HG03558 (cell line): ENCODE data around the gene TMPRSS2.
"Not testable (repeated sequence)": the region's sequence is repeated elsewhere in the genome, so short reads cannot be mapped to it uniquely, and the experiment has no call there.

Experiments used
- ATAC-seq: cut with Tn5 transposase; IDR thresholded peaks from one replicate; pipeline ENCODE4 v1.9.1; 2021; ENCODE audit warnings: moderate number of reproducible peaks; ENCODE audit not compliant: unreplicated experiment; ENCODE audit errors: extremely low read depth

The TMPRSS2 gene

GRCh38 chr21:41431788-41432548 lies 76.0 kb downstream of the TMPRSS2 start:
- no peak for ATAC-seq

GRCh38 chr21:41429925-41430491 lies 78.0 kb downstream of the TMPRSS2 start:
- ATAC-seq: no peak

GRCh38 chr21:41429305-41429704 lies 78.7 kb downstream of the TMPRSS2 start:
- no peak for ATAC-seq

GRCh38 chr21:41428847-41429246 lies 79.1 kb downstream of the TMPRSS2 start:
- no peak for ATAC-seq

DNA sequence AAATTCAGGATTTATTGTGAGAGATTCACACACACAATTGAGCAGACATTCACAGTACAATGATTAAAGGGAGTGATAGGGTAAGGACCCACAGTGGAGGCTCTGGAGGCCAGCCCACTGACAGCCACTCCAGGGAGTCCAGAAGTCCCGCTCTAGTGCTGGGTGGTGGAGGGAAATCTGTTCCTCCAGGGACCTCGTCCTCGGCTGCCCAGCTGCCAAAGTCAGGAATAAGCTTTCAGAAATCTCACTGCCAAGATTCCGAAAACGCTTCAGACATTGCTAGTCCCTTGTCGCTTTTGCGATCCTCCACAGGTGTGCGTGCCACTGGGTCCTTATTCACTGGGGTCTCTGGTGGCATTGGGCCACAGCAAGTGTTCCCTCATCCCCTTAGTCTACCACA lies 79.6 kb downstream of the TMPRSS2 start:
- no peak for ATAC-seq

GRCh38 chr21:41427556-41427955 lies 80.4 kb downstream of the TMPRSS2 start:
- ATAC-seq: no peak

DNA sequence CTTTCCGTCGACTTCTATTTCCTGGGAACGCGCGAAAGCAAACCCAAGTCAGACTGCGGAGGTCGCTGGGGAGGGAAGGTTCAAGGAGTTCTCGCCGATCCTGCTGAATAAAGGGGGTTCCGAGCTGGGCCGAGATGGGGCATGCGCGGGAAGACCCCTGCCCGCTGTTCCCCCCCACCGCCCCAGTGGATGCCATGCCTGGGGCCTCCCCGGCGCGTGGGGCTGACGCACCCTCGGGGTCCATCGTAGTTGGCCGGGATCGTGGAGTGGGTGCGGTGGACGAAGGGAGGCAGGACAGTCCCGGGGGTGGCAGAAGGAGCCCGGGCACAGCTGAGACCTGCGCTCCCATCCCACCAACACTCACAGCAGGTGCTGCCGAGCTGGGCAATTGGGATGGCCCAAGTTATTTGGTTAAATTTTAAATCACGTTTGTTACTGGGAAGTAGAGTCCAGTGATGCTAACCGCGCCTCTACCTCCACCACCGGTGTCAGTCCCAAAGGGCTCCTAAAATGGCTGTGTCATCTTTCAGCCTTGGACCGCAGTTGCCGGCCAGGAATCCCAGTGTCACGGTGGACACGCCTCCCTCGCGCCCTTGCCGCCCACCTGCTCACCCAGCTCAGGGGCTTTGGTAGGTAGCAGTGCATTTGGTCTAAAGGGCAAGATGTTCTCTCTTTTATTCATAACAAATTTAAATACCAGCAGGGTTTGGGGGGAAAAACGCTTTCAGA lies 81.1 kb downstream of the TMPRSS2 start:
- no peak for ATAC-seq

DNA sequence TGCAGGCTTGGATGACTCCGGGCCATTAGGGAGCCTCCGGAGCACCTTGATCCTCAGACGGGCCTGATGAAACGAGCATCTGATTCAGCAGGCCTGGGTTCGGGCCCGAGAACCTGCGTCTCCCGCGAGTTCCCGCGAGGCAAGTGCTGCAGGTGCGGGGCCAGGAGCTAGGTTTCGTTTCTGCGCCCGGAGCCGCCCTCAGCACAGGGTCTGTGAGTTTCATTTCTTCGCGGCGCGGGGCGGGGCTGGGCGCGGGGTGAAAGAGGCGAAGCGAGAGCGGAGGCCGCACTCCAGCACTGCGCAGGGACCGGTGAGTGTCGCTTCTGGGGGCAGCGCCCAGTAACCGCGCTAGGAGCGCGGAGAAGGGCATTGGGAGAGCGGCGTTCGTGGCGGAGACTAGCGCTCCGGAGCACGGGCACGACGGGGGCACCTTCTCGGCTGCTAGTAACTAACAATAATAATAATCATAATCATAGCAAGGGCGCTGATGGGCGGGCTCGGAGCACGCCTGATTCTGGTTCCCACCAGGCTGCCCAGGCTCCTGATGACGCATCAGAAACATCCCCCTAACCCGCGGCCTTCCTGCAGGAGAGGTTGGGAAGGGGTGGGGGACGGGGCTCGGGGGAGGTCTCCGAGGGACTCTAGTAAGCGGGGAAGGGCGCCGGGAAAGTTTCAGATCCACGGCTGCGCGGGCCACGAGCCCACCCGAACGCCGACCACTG lies 81.8 kb downstream of the TMPRSS2 start, which contains the start of gene MX1:
Gene MX1 (plus strand): TSS at position 286 of the 722 bp plus-strand sequence. CDS start 5,832 bp downstream, outside the sequence.
- no peak for ATAC-seq

- ATAC-seq: no peak
Measured at GRCh38 chr21:41425588-41425953, 82.4 kb downstream of the TMPRSS2 start.

DNA sequence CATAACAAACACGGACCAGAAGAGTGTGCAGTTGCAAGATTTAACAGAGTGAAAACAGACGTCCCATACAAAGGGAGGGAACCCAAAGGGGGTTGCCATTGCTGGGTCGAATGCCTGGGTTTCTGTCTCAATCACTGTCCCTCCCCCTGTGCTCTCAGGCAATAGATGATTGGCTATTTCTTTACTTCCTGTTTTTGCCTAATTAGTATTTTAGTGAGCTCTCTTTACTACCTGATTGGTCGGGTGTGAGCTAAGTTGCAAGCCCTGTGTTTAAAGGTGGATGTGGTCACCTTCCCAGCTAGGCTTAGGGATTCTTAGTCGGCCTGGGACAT lies 84.7 kb downstream of the TMPRSS2 start:
- ATAC-seq: not testable (repeated sequence)

DNA sequence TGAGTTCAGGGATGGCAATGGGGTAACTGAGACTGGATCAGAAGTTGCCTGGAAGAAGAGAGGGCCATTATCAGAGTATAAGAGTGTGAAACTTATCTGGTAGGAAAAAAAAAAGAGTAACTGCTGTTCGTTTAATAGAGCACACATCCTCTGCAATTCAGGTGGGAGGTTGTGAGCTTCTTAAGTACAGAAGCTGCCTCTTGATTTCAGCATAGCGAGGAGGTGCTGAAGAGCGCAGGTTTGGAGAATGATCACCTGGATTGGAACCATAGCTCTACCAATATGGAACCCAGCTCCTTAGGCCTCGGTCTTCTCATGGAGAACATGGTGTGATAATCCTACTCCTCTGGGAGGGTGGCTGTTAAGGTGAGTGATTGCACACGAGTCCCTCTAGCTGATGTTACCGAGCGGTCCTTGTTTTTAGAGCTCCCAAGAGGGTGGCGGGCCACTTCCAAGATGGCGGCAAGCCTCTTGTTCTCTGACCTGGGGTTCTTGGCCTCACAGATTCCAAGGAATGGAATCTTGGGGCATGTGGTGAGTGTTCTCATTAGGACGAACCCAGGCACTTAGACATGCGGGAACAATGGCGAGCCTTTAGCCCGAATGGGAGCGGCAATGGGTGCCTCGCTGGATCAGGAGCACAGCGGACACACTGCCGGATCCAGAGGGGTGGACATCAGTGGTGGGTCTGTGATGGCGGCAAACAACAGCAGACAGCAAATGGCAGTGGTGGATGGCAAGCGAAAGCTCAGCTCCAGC lies 85.2 kb downstream of the TMPRSS2 start:
- no peak for ATAC-seq

DNA sequence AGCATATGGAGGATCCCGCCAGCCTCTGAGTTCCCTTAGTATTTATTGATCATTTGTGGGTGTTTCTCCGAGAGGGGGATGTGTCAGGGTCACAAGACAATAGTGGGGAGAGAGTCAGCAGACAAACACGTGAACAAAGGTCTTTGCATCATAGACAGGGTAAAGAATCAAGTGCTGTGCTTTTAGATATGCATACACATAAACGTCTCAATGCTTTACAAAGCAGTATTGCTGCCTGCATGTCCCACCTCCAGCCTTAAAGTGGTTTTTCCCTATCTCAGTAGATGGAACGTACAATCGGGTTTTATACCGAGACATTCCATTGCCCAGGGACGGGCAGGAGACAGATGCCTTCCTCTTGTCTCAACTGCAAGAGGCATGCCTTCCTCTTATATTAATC lies 87.0 kb downstream of the TMPRSS2 start:
- not testable (repeated sequence) for ATAC-seq

- no peak for ATAC-seq
Measured at GRCh38 chr21:41419921-41420862, 87.8 kb downstream of the TMPRSS2 start.

DNA sequence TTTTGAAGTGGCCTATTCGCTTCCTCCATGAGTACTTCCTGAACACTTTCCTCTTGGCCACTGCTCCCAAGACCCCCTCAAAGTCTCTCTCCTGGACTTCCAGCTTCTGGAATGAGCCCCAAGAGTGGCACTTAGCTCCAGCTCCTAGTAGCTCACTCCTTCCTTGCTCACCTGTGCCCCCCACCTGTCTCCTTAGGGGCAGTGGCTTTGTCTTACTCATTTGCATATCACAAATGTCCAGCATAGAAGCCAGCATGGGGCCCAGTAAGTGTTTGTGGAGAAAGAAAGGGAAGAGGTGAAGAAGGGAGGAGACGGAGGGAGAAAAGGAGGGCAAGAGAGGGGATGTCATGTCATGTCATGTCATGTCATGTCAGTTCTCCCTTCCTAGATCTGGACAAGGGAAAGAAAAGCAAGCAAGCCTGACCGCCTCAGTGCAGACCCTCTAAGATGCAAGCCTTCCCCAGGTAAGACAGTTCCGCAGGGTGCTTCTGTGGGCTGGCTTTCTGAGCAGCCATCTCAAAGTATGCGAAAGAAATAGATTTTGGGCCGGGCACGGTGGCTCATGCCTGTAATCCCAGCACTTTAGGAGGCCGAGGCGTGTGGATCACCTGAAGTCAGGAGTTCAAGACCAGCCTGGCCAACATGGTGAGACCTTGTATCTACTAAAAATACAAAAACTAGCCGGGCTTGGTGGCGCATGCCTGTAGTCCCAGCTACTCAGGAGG lies 88.8 kb downstream of the TMPRSS2 start:
- no peak for ATAC-seq

DNA sequence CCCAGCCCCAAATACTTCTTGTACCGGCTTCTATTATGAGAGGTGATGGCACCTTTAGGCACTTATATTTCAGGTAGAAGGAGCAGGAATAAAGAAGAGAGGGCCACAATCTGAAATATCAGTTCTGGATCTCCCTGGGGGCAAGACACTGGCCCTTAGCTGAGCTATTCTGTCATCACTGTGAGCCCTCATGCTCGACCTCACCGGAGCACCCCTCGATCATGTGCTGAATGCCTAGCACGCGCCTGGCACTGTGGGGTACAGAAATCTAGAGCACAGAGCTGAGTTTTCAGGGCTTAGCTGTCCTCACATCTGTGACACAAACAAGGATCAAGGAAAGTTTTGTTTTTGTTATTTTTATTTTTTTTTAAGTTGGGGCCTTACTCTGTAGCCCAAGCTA lies 89.6 kb downstream of the TMPRSS2 start:
- ATAC-seq: no peak

DNA sequence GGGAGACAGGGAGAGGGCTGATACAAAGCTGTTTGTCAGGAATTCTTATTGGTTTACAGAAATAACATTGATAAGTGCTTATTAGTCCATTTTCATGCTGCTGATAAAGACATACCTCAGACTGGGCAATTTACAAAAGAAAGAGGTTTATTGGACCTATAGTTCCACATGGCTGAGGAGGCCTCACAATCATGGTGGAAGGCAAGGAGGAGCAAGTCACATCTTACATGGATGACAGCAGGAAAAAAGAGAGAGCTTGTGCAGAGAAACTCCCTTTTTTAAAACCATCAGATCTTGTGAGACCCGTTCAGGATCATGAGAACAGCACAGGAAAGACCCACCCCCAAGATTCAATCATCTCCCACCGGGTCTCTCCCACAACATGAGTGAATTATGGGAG lies 90.5 kb downstream of the TMPRSS2 start:
- not testable (repeated sequence) for ATAC-seq
